Measurements from ENCODE around the gene TMEM88.

Gene TMEM88

DNA sequence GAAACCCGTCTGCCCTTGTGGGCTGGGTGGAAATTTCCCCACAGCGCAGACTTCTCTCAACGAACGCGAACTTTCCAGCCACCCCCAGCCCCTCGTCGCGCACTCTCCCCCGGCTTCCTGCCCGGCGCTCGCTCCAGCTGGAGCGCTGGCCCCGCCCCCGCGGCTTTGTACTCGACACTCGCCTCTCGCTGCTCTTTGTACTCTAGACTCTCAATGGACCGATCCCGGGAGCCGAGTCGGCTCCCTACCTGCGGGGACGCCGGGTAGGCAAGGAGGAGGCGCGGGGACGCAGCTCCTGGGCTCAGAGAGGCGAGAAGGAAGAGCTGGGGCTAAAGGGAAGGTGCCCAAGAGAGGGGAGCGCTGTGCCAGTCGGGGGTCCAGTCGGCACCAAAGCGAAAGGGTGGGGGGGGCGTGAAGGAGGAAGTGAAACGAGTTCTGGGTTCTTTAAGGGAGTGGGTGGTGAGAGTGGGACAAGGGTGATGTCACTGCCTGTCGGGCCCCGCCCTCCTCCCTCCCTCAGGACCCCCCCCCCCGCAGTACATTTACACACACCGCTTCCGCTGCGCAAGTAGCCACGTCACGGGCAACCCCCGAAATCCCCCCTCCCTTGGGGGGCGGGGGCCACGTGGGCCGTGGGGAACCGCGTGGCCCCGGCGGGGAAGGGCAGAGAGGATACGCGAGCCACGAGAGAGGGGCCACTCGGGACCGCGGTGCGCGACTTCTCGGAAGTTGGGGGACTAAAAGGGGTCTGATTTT is 11.2 kb upstream of the TMEM88 start:
- TF ChIP-seq, protein P1, sequence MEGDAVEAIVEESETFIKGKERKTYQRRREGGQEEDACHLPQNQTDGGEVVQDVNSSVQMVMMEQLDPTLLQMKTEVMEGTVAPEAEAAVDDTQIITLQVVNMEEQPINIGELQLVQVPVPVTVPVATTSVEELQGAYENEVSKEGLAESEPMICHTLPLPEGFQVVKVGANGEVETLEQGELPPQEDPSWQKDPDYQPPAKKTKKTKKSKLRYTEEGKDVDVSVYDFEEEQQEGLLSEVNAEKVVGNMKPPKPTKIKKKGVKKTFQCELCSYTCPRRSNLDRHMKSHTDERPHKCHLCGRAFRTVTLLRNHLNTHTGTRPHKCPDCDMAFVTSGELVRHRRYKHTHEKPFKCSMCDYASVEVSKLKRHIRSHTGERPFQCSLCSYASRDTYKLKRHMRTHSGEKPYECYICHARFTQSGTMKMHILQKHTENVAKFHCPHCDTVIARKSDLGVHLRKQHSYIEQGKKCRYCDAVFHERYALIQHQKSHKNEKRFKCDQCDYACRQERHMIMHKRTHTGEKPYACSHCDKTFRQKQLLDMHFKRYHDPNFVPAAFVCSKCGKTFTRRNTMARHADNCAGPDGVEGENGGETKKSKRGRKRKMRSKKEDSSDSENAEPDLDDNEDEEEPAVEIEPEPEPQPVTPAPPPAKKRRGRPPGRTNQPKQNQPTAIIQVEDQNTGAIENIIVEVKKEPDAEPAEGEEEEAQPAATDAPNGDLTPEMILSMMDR (IDR thresholded peaks at IDR 0.05) = peak; percentile 12
- peaks cover 89% of the 10 kb centered on the region for H3K36me3 ChIP-seq
- peak overlapping the region; percentile 97 for H3K27ac ChIP-seq
- H3K4me1 ChIP-seq (ENCODE audit: control insufficient read depth in 1 of 2, insufficient read depth in 1 of 2, low read depth in 1 of 2, low read length in 1 of 2) = peaks cover 49 to 58% of the 10 kb centered on the region in 2 experiments
- H3K9me3 ChIP-seq = no peaks in the 10 kb centered on the region
- peak overlapping the region; percentile 93 to 98 for H3K4me3 ChIP-seq (ENCODE audit: low read depth in 1 of 2, low read length in 1 of 2)
- no peaks in the 10 kb centered on the region for H3K27me3 ChIP-seq

DNA sequence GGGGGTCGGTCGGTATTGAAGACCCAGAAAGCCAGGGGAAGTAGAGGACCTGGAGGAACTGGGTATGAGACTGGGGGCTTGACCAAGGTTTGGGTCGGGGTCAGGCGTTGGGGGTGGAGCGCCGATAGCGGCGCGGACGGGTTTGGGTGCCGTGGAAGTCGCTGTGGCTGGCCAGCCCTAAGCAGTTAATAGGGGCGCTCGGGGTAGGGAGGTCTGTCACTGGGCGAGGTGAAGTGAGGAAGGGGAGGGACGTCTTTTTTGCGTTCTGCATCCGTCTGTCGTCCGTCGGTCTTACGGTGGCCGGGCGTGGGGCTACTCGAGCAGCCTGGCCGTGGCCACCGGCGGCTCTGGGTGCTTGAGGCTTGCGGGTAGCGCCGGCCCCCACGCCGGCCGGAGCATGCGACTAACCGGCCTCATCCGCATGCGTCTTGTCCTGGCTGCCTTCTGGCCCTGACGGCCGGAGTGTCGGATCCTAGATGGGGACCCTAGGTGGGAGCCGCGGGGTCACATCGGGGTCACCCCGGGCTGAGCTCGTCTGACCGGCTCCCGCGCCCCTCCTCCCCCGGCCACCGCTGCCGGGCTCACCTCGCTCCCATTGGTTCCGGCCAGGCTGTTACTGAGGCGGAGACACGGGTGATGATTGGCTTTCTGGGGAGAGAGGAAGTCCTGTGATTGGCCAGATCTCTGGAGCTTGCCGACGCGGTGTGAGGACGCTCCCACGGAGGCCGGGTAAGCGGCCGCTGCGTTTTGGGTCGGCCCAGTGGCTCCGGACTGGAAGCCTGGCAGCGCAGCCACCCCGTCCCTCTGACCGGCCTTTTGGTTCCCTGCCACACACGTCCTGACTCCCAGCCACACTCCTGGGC is 10.3 kb upstream of the TMEM88 start:
- peaks cover 42 to 60% of the 10 kb centered on the region in 2 experiments for H3K4me1 ChIP-seq (ENCODE audit: control insufficient read depth in 1 of 2, insufficient read depth in 1 of 2, low read depth in 1 of 2, low read length in 1 of 2)
- peak overlapping the region; percentile 97 for H3K27ac ChIP-seq
- H3K36me3 ChIP-seq = peaks cover 92% of the 10 kb centered on the region
- no peaks in the 10 kb centered on the region for H3K9me3 ChIP-seq
- no peaks in the 10 kb centered on the region for H3K27me3 ChIP-seq
- TF ChIP-seq, protein P1 (IDR thresholded peaks at IDR 0.05) = peak; percentile 45
- peak overlapping the region; percentile 93 to 98 for H3K4me3 ChIP-seq (ENCODE audit: low read depth in 1 of 2, low read length in 1 of 2)

DNA sequence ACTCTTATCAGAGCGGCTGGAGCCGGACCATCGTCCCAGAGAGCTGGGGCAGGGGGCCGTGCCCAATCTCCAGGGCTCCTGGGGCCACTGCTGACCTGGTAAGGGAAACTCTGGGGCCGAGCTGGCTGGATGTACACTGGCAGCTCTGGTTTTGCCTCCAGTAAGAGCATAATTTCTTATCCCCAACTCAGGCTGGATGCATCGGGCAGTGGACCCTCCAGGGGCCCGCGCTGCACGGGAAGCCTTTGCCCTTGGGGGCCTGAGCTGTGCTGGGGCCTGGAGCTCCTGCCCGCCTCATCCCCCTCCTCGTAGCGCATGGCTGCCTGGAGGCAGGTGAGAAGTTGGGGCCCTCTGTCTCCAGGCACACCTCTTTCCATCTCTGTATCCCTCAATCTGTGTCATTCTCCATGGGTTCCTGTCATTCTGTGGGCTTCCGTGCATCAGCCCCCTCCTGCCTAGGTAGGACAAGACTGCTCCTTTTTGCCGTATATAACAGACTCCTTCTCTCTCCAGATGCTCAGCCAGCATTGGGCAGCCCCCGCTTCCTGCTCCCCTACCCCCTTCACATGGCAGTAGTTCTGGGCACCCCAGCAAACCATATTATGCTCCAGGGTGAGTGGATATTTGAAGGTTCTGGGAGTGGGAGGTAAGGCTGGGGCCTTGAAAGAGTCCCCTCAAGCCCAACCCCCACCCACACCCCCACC is 9.4 kb upstream of the TMEM88 start:
- H3K27me3 ChIP-seq = no peaks in the 10 kb centered on the region
- peaks cover 92% of the 10 kb centered on the region for H3K36me3 ChIP-seq
- peak overlapping the region; percentile 93 to 98 for H3K4me3 ChIP-seq (ENCODE audit: low read depth in 1 of 2, low read length in 1 of 2)
- peak overlapping the region; percentile 97 for H3K27ac ChIP-seq
- TF ChIP-seq, protein P1 (IDR thresholded peaks at IDR 0.05) = no peak
- H3K9me3 ChIP-seq = peaks cover 4% of the 10 kb centered on the region
- H3K4me1 ChIP-seq (ENCODE audit: control insufficient read depth in 1 of 2, insufficient read depth in 1 of 2, low read depth in 1 of 2, low read length in 1 of 2) = peaks cover 42 to 58% of the 10 kb centered on the region in 2 experiments

DNA sequence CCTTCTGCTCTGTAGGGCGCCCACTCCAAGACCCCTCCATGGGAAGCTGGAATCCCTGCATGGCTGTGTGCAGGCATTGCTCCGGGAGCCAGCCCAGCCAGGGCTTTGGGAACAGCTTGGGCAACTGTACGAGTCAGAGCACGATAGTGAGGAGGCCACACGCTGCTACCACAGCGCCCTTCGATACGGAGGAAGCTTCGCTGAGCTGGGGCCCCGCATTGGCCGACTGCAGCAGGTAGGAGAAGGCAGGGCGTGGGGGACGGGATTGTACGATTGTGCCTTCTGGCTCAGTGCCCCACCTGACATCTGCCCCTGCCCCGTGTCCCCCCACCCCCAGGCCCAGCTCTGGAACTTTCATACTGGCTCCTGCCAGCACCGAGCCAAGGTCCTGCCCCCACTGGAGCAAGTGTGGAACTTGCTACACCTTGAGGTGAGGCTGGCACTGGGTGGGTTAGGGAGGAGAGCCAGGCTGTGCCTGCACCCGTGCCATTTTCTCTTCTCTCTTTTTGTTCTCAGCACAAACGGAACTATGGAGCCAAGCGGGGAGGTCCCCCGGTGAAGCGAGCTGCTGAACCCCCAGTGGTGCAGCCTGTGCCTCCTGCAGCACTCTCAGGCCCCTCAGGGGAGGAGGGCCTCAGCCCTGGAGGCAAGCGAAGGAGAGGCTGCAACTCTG is 8.7 kb upstream of the TMEM88 start:
- Histone ChIP-seq H3K4me3 (ENCODE audit: low read depth in 1 of 2, low read length in 1 of 2) (no peak overlapping the region), H3K4me1 (ENCODE audit: control insufficient read depth in 1 of 2, insufficient read depth in 1 of 2, low read depth in 1 of 2, low read length in 1 of 2) (peaks cover 42 to 58% of the 10 kb centered on the region in 2 experiments), H3K27me3 (no peaks in the 10 kb centered on the region), H3K27ac (peak overlapping the region; percentile 97), H3K36me3 (peaks cover 92% of the 10 kb centered on the region), H3K9me3 (peaks cover 11% of the 10 kb centered on the region)
- TF ChIP-seq, protein P1 (IDR thresholded peaks at IDR 0.05) = no peak
